ENCODE data around the gene LYPD5.

Gene LYPD5

DNA sequence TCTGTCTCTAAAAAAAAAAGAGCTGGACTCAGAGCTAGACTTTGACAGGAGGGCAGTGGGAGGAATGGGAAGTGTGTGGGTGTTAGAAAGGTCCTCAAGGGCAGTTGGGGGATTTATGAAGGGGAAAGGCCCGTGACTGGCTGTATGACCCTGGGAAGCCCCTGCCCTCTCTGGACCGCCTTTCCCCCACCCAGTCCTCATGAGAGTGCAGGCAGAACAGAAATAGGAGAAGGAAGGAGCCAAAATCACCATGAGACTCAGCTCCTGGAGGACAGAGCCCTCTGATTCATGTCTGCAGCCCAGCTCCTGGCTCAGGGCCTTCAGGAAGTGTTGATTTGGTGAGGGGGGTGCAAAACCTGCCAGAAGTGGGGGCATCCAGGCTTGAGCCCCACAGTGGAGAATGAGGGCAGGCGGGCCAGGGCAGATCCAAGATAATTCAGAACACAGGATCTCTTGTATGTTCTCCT, 38.7 kb downstream of the LYPD5 start:
- no peaks in the 10 kb centered on the region for H3K9me3 ChIP-seq (ENCODE audit: insufficient read depth, low read length)
- H3K4me2 ChIP-seq (ENCODE audit: low read depth, low read length, poor library complexity, severe bottlenecking) = no peak overlapping the region
- no peak overlapping the region for H3K4me3 ChIP-seq (ENCODE audit: insufficient read depth, low read length, poor library complexity, severe bottlenecking)
- H3K79me2 ChIP-seq (ENCODE audit: insufficient read depth, low read length) = no peaks in the 10 kb centered on the region
- H3F3A ChIP-seq (ENCODE audit: insufficient read depth) = peaks cover 31% of the 10 kb centered on the region
- 0 out of 2 replicates have a peak overlapping the region, but pooled peaks have one; percentile 7 for H3K9ac ChIP-seq (ENCODE audit: low read length)
- H2AFZ ChIP-seq (ENCODE audit: low read depth, low read length, severe bottlenecking) = no peak overlapping the region
- no peaks in the 10 kb centered on the region for H3K27me3 ChIP-seq (ENCODE audit: low read length)
- no peaks in the 10 kb centered on the region for H3K9me2 ChIP-seq (replicated peaks; ENCODE audit: insufficient read depth, low read length)
- H4K20me1 ChIP-seq (ENCODE audit: low read depth, low read length) = no peaks in the 10 kb centered on the region
- H3K27ac ChIP-seq (ENCODE audit: low read depth, low read length) = peak overlapping the region; percentile 40
- 0 out of 2 replicates have a peak, but pooled peaks cover 2% of the 10 kb centered on the region for H3K36me3 ChIP-seq (ENCODE audit: low read length)
- TF ChIP-seq EZH2phosphoT487 (conservative IDR thresholded peaks at IDR 0.05; ENCODE audit: low read length) = no peak
- TF ChIP-seq, protein P1, sequence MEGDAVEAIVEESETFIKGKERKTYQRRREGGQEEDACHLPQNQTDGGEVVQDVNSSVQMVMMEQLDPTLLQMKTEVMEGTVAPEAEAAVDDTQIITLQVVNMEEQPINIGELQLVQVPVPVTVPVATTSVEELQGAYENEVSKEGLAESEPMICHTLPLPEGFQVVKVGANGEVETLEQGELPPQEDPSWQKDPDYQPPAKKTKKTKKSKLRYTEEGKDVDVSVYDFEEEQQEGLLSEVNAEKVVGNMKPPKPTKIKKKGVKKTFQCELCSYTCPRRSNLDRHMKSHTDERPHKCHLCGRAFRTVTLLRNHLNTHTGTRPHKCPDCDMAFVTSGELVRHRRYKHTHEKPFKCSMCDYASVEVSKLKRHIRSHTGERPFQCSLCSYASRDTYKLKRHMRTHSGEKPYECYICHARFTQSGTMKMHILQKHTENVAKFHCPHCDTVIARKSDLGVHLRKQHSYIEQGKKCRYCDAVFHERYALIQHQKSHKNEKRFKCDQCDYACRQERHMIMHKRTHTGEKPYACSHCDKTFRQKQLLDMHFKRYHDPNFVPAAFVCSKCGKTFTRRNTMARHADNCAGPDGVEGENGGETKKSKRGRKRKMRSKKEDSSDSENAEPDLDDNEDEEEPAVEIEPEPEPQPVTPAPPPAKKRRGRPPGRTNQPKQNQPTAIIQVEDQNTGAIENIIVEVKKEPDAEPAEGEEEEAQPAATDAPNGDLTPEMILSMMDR (IDR thresholded peaks at IDR 0.05; ENCODE audit: insufficient read depth, low read length, poor library complexity, severe bottlenecking) = no peak

DNA sequence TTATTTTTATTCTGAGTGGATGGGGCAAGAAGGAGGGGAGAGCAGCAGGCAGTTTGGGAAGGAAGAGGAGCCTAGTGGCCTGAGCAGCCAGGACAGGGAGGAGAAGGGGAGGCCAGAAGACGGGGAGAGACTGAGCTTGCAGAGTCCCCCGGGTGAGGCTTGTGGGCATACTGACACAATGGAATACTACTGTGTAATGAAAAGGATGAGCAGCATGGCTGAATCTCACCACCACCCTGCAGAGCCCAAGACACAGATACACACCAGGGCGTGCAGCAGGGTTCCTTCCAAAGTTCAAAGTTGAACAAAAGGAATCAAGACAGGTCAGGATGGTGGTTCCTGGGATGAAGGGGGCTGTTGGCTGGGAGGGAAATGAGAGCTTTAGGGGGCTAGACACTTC, 39.4 kb downstream of the LYPD5 start:
- 0 out of 2 replicates have a peak overlapping the region, but pooled peaks have one; percentile 40 for H3K27ac ChIP-seq (ENCODE audit: low read depth, low read length)
- peaks cover 36% of the 10 kb centered on the region for H3F3A ChIP-seq (ENCODE audit: insufficient read depth)

DNA sequence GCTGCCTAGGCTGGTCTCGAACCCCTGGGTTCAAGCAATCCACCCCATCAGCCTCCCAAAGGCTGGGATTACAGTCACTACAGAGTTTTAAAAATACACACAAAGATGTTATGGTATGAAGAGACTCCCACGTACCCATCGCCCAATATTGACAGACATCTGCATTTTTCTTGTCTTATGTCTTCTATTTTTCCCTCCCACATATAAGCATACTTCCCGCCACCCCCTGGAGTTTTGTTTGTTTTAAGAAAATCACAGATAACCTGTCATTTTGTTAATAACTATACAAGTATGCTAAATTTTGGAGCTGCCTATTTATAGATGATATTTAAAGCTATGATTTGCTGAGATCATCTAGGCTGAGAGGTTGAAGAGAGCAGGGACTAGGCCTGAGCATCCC, 41.3 kb downstream of the LYPD5 start:
- H3K27ac ChIP-seq (ENCODE audit: low read depth, low read length) = no peak overlapping the region
- H3K4me2 ChIP-seq (ENCODE audit: low read depth, low read length, poor library complexity, severe bottlenecking) = no peak overlapping the region
- H3K4me3 ChIP-seq (ENCODE audit: insufficient read depth, low read length, poor library complexity, severe bottlenecking) = no peak overlapping the region
- no peaks in the 10 kb centered on the region for H3K36me3 ChIP-seq (ENCODE audit: low read length)
- H3K79me2 ChIP-seq (ENCODE audit: insufficient read depth, low read length) = peaks cover 7% of the 10 kb centered on the region; the same call in 1 of the 2 replicates
- H3K9me2 ChIP-seq (replicated peaks; ENCODE audit: insufficient read depth, low read length) = no peaks in the 10 kb centered on the region
- H3K9ac ChIP-seq (ENCODE audit: low read length) = no peak overlapping the region
- no peak overlapping the region for H2AFZ ChIP-seq (ENCODE audit: low read depth, low read length, severe bottlenecking)
- H3K27me3 ChIP-seq (ENCODE audit: low read length) = no peaks in the 10 kb centered on the region
- H3K9me3 ChIP-seq (ENCODE audit: insufficient read depth, low read length) = no peaks in the 10 kb centered on the region
- TF ChIP-seq, protein P1 (IDR thresholded peaks at IDR 0.05; ENCODE audit: insufficient read depth, low read length, poor library complexity, severe bottlenecking) = no peak
- TF ChIP-seq EZH2phosphoT487 (conservative IDR thresholded peaks at IDR 0.05; ENCODE audit: low read length) = no peak
- H3F3A ChIP-seq (ENCODE audit: insufficient read depth) = peaks cover 48% of the 10 kb centered on the region
- no peaks in the 10 kb centered on the region for H4K20me1 ChIP-seq (ENCODE audit: low read depth, low read length)

More for the DNA sequence above, 39.4 kb downstream of the LYPD5 start:
- H3K9ac ChIP-seq (ENCODE audit: low read length) = no peak overlapping the region
- TF ChIP-seq, protein P1 (IDR thresholded peaks at IDR 0.05; ENCODE audit: insufficient read depth, low read length, poor library complexity, severe bottlenecking) = no peak
- no peak for TF ChIP-seq EZH2phosphoT487 (conservative IDR thresholded peaks at IDR 0.05; ENCODE audit: low read length)
- H2AFZ ChIP-seq (ENCODE audit: low read depth, low read length, severe bottlenecking) = no peak overlapping the region
- H3K4me2 ChIP-seq (ENCODE audit: low read depth, low read length, poor library complexity, severe bottlenecking) = no peak overlapping the region
- H3K9me2 ChIP-seq (replicated peaks; ENCODE audit: insufficient read depth, low read length) = no peaks in the 10 kb centered on the region
- no peaks in the 10 kb centered on the region for H3K27me3 ChIP-seq (ENCODE audit: low read length)
- no peaks in the 10 kb centered on the region for H3K79me2 ChIP-seq (ENCODE audit: insufficient read depth, low read length)
- H3K9me3 ChIP-seq (ENCODE audit: insufficient read depth, low read length) = no peaks in the 10 kb centered on the region
- H4K20me1 ChIP-seq (ENCODE audit: low read depth, low read length) = no peaks in the 10 kb centered on the region
- no peaks in the 10 kb centered on the region for H3K36me3 ChIP-seq (ENCODE audit: low read length)
- no peak overlapping the region for H3K4me3 ChIP-seq (ENCODE audit: insufficient read depth, low read length, poor library complexity, severe bottlenecking)
